GM12878 (cell line): Measurements from ENCODE around the gene GALK1. TPM values are rescaled to one million over a fixed set of nuclear protein-coding genes. Genes with fewer than 3 reads are reported as not detected.

Experiments used
- BCL11A ChIP-seq: IDR thresholded peaks from 2 replicates; pipeline ENCODE4 v1.6.1; 2011; ENCODE audit warnings: low read depth, low read length
- BMI1 ChIP-seq: fragments of 450-650 bp; IDR thresholded peaks from 2 replicates; pipeline ENCODE4 v1.6.1; 2016; ENCODE audit warnings: mild to moderate bottlenecking, moderate library complexity, borderline replicate concordance
- CBX5 ChIP-seq: sonication (generic); IDR thresholded peaks from 2 replicates; pipeline ENCODE4 v1.6.1; 2016; ENCODE audit warnings: low read depth, moderate library complexity, mild to moderate bottlenecking, inconsistent platforms
- CEBPB ChIP-seq, 2 experiments: fragments of 150-350 bp in 1 of 2; IDR thresholded peaks; 2 replicates each; pipeline ENCODE4 v1.6.1; 2012 to 2014; ENCODE audit warnings: low read depth in 2 of 2, low read length in 2 of 2, borderline replicate concordance in 1 of 2, inconsistent platforms in 1 of 2
- CHD4 ChIP-seq: fragments of 200-600 bp; sonication (generic); IDR thresholded peaks from 2 replicates; pipeline ENCODE4 v1.6.1; 2016; ENCODE audit warnings: mild to moderate bottlenecking
- CREB1 ChIP-seq: IDR thresholded peaks from 2 replicates; pipeline ENCODE4 v1.6.1; 2012; ENCODE audit warnings: low read depth, mild to moderate bottlenecking, inconsistent platforms
- EP300 ChIP-seq, 2 experiments: fragments of 150-350 bp in 1 of 2; IDR thresholded peaks; 2 replicates each; pipeline ENCODE4 v1.6.1; 2011 to 2012; ENCODE audit warnings: low read depth in 2 of 2, low read length in 2 of 2, borderline replicate concordance in 1 of 2, improper control_type of control experiment in 1 of 2, inconsistent platforms in 1 of 2; ENCODE audit not compliant: control insufficient read depth in 1 of 2
- ETV6 ChIP-seq, 2 experiments: fragments of 450-650 bp in 1 of 2; IDR thresholded peaks in 1 of 2; conservative IDR thresholded peaks in 1 of 2; 2 replicates each; pipeline ENCODE4 v1.6.1; 2014; ENCODE audit warnings: antibody characterized with exemption in 1 of 2, borderline replicate concordance in 1 of 2, low read depth in 1 of 2, mild to moderate bottlenecking in 1 of 2, moderate library complexity in 1 of 2
- HCFC1 ChIP-seq: fragments of 150-350 bp; IDR thresholded peaks from 2 replicates; pipeline ENCODE4 v1.6.1; 2014; ENCODE audit warnings: low read length
- IRF4 ChIP-seq: IDR thresholded peaks from 2 replicates; pipeline ENCODE4 v1.6.1; 2011; ENCODE audit warnings: low read depth, low read length
- MEF2A ChIP-seq: IDR thresholded peaks from 2 replicates; pipeline ENCODE4 v1.6.1; 2011; ENCODE audit warnings: low read depth, mild to moderate bottlenecking, low read length, moderate library complexity; ENCODE audit not compliant: insufficient read depth
- NFYB ChIP-seq: IDR thresholded peaks from 2 replicates; pipeline ENCODE4 v1.6.1; 2011; ENCODE audit warnings: low read depth, mild to moderate bottlenecking, low read length, improper control_type of control experiment, moderate library complexity; ENCODE audit not compliant: insufficient read depth
- STAT1 ChIP-seq: fragments of 450-650 bp; conservative IDR thresholded peaks from 2 replicates; pipeline ENCODE4 v1.6.1; 2014; ENCODE audit warnings: antibody characterized with exemption, mild to moderate bottlenecking
- SUZ12 ChIP-seq: fragments of 200-600 bp; sonication (generic); IDR thresholded peaks from one replicate; pipeline ENCODE4 v1.6.1; 2018; ENCODE audit warnings: antibody characterized with exemption, mild to moderate bottlenecking; ENCODE audit not compliant: unreplicated experiment
- polyA plus RNA-seq, 11 experiments: library from polyadenylated mRNA; depleted of rRNA in 4 of 11; unstranded in 6 of 11; stranded (reverse) in 5 of 11; fragments of >200 nt; fragmentation: Nextera tagmentation in 4 of 11; fragmentation: Illumina TruSeq in 1 of 11; extraction: Ambion mirVana in 4 of 11; extraction: Trizol in 1 of 11; gene quantifications; 1 replicate in 1 of 11; 2 replicates in 10 of 11; pipeline versions ENCODE4 v1.2.1 to v1.2.3, GENCODE V29; 2011 to 2016; ENCODE audit warnings: inconsistent platforms in 2 of 11, missing spikeins in 2 of 11, low read depth in 1 of 11
- total RNA-seq, 4 experiments: library from RNA; depleted of rRNA in 3 of 4; stranded (reverse); fragments of >200 nt in 3 of 4; fragmentation: Illumina TruSeq in 1 of 4; extraction: Trizol in 1 of 4; gene quantifications; 2 replicates each; pipeline versions ENCODE4 v1.2.1 to v1.2.3, GENCODE V29; 2013 to 2021
- TF ChIP-seq, protein P1 (sequence below): fragments of 450-650 bp; IDR thresholded peaks from 2 replicates; pipeline ENCODE4 v1.6.1; 2018; ENCODE audit warnings: mild to moderate bottlenecking, low read depth, moderate library complexity; ENCODE audit not compliant: partially characterized antibody
- TF ChIP-seq, protein P2 (sequence below): fragments of 450-650 bp; IDR thresholded peaks from 2 replicates; pipeline ENCODE4 v1.6.1; 2016; ENCODE audit warnings: mild to moderate bottlenecking, moderate library complexity, borderline replicate concordance
- TF ChIP-seq, protein P3 (sequence below): fragments of 450-650 bp; IDR thresholded peaks from 2 replicates; pipeline ENCODE4 v1.6.1; 2017; ENCODE audit warnings: mild to moderate bottlenecking

GALK1 gene
- total and polyA plus RNA-seq, 10 of the 15 experiments (the other 5 are each of a cell fraction or from before 2014, with no cell fraction given): 0.21 to 43.8 (median 21.4) TPM

DNA sequence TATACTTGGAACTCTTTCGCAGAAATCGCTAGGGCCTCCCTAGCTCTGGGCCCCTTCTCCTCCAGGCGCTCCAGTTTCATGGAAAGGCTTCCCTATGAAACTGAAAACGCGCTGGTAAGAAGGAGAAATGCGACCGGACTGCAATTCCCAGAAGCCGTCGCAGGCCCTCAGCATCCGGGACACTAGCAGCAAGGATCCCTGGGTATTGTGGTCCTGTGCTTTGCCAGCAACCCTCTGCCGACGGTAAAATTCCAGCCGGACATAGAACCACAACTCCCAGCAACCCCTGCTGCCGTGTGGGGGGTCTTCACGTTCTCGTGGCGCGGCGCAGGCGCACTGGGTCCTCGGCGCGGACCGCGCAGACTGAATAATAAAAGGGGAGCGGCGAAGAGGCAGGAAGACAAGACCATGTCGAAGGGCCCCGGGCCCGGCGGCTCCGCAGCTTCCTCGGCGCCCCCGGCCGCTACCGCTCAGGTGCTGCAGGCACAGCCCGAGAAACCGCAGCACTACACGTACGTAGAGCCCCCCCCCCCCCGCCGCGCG lies 19.6 kb upstream of the GALK1 start, which contains the start of gene UNK (continued):
- TF ChIP-seq, protein P1, sequence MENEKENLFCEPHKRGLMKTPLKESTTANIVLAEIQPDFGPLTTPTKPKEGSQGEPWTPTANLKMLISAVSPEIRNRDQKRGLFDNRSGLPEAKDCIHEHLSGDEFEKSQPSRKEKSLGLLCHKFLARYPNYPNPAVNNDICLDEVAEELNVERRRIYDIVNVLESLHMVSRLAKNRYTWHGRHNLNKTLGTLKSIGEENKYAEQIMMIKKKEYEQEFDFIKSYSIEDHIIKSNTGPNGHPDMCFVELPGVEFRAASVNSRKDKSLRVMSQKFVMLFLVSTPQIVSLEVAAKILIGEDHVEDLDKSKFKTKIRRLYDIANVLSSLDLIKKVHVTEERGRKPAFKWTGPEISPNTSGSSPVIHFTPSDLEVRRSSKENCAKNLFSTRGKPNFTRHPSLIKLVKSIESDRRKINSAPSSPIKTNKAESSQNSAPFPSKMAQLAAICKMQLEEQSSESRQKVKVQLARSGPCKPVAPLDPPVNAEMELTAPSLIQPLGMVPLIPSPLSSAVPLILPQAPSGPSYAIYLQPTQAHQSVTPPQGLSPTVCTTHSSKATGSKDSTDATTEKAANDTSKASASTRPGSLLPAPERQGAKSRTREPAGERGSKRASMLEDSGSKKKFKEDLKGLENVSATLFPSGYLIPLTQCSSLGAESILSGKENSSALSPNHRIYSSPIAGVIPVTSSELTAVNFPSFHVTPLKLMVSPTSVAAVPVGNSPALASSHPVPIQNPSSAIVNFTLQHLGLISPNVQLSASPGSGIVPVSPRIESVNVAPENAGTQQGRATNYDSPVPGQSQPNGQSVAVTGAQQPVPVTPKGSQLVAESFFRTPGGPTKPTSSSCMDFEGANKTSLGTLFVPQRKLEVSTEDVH: no peak
- no peak for TF ChIP-seq CEBPB (IDR thresholded peaks at IDR 0.05; ENCODE audit: borderline replicate concordance in 1 of 2, low read depth in 2 of 2, low read length in 2 of 2)
- no peak for TF ChIP-seq BCL11A
- no peak; the same call in 1 of the 2 replicates for TF ChIP-seq IRF4
- TF ChIP-seq, protein P2, sequence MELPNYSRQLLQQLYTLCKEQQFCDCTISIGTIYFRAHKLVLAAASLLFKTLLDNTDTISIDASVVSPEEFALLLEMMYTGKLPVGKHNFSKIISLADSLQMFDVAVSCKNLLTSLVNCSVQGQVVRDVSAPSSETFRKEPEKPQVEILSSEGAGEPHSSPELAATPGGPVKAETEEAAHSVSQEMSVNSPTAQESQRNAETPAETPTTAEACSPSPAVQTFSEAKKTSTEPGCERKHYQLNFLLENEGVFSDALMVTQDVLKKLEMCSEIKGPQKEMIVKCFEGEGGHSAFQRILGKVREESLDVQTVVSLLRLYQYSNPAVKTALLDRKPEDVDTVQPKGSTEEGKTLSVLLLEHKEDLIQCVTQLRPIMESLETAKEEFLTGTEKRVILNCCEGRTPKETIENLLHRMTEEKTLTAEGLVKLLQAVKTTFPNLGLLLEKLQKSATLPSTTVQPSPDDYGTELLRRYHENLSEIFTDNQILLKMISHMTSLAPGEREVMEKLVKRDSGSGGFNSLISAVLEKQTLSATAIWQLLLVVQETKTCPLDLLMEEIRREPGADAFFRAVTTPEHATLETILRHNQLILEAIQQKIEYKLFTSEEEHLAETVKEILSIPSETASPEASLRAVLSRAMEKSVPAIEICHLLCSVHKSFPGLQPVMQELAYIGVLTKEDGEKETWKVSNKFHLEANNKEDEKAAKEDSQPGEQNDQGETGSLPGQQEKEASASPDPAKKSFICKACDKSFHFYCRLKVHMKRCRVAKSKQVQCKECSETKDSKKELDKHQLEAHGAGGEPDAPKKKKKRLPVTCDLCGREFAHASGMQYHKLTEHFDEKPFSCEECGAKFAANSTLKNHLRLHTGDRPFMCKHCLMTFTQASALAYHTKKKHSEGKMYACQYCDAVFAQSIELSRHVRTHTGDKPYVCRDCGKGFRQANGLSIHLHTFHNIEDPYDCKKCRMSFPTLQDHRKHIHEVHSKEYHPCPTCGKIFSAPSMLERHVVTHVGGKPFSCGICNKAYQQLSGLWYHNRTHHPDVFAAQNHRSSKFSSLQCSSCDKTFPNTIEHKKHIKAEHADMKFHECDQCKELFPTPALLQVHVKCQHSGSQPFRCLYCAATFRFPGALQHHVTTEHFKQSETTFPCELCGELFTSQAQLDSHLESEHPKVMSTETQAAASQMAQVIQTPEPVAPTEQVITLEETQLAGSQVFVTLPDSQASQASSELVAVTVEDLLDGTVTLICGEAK: peak; percentile 58; the same call in 1 of the 2 replicates
- TF ChIP-seq CREB1: peak; percentile 93
- TF ChIP-seq CBX5: no peak
- TF ChIP-seq MEF2A: no peak
- no peak for TF ChIP-seq EP300 (IDR thresholded peaks at IDR 0.05; ENCODE audit: borderline replicate concordance in 1 of 2, control insufficient read depth in 1 of 2, low read depth in 2 of 2, low read length in 2 of 2)
- no peak for TF ChIP-seq BMI1
- TF ChIP-seq, protein P3, sequence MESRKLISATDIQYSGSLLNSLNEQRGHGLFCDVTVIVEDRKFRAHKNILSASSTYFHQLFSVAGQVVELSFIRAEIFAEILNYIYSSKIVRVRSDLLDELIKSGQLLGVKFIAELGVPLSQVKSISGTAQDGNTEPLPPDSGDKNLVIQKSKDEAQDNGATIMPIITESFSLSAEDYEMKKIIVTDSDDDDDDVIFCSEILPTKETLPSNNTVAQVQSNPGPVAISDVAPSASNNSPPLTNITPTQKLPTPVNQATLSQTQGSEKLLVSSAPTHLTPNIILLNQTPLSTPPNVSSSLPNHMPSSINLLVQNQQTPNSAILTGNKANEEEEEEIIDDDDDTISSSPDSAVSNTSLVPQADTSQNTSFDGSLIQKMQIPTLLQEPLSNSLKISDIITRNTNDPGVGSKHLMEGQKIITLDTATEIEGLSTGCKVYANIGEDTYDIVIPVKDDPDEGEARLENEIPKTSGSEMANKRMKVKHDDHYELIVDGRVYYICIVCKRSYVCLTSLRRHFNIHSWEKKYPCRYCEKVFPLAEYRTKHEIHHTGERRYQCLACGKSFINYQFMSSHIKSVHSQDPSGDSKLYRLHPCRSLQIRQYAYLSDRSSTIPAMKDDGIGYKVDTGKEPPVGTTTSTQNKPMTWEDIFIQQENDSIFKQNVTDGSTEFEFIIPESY: no peak
- TF ChIP-seq NFYB: no peak
- TF ChIP-seq HCFC1: peak; percentile 100
- peak; percentile 74; the same call in 1 of the 2 replicates for TF ChIP-seq STAT1
- TF ChIP-seq SUZ12: no peak
- TF ChIP-seq ETV6 (conservative IDR thresholded peaks at IDR 0.05 in 1 of 2, IDR thresholded peaks at IDR 0.05 in 1 of 2; ENCODE audit: borderline replicate concordance in 1 of 2, low read depth in 1 of 2): no peak
- TF ChIP-seq CHD4: no peak
